22Rv1 (cell line): ENCODE data around the gene ANK2.

Experiments
- H3K27ac ChIP-seq: fragments of 450-650 bp; 2 replicates; pipeline ENCODE4 v1.5.1; 2017
- CTCF ChIP-seq: fragments of 450-650 bp; IDR thresholded peaks from 2 replicates; pipeline ENCODE4 v1.5.1; 2017; ENCODE audit warnings: mild to moderate bottlenecking
- ZFX ChIP-seq: fragments of 450-650 bp; IDR thresholded peaks from 2 replicates; pipeline ENCODE4 v1.6.1; 2017; ENCODE audit warnings: antibody characterized with exemption, borderline replicate concordance

The ANK2 gene

GRCh38 chr4:113049421-113050370, at the start of gene ANK2:
Gene ANK2 (plus strand): TSS chr4:113049653. CDS start chr4:113049729, 76 bp downstream.
- TF ChIP-seq ZFX (no peak), CTCF (no peak)
- H3K27ac ChIP-seq, result no peak within 1 kb of the TSS

- no peak overlapping the region for H3K27ac ChIP-seq
- TF ChIP-seq ZFX, result no peak
- no peak for TF ChIP-seq CTCF
Measured at GRCh38 chr4:113003841-113004240, 45.6 kb upstream of the ANK2 start.

GRCh38 chr4:113004655-113005054, 44.8 kb upstream of the ANK2 start:
- no peak for TF ChIP-seq CTCF
- TF ChIP-seq ZFX, result no peak
- H3K27ac ChIP-seq, result no peak overlapping the region

- H3K27ac ChIP-seq, result no peak overlapping the region
- TF ChIP-seq CTCF (no peak), ZFX (no peak)
Measured at GRCh38 chr4:113006632-113007031, 42.8 kb upstream of the ANK2 start.

- TF ChIP-seq ZFX (no peak), CTCF (no peak)
- no peak overlapping the region for H3K27ac ChIP-seq
Measured at GRCh38 chr4:113007151-113007550, 42.3 kb upstream of the ANK2 start.

GRCh38 chr4:113008135-113008534, 41.3 kb upstream of the ANK2 start:
- no peak for TF ChIP-seq CTCF
- no peak for TF ChIP-seq ZFX
- no peak overlapping the region for H3K27ac ChIP-seq

GRCh38 chr4:113008716-113009115, 40.7 kb upstream of the ANK2 start:
- no peak overlapping the region for H3K27ac ChIP-seq
- TF ChIP-seq ZFX, result no peak
- no peak for TF ChIP-seq CTCF
